ELF-1 (cell line): ENCODE results near the gene CAPS2.

Source experiments
- DNase-seq: peaks from one replicate; pipeline ENCODE4 v3.0.0-alpha.2; 2016; ENCODE audit warnings: low read depth, low spot score

The CAPS2 gene

DNA sequence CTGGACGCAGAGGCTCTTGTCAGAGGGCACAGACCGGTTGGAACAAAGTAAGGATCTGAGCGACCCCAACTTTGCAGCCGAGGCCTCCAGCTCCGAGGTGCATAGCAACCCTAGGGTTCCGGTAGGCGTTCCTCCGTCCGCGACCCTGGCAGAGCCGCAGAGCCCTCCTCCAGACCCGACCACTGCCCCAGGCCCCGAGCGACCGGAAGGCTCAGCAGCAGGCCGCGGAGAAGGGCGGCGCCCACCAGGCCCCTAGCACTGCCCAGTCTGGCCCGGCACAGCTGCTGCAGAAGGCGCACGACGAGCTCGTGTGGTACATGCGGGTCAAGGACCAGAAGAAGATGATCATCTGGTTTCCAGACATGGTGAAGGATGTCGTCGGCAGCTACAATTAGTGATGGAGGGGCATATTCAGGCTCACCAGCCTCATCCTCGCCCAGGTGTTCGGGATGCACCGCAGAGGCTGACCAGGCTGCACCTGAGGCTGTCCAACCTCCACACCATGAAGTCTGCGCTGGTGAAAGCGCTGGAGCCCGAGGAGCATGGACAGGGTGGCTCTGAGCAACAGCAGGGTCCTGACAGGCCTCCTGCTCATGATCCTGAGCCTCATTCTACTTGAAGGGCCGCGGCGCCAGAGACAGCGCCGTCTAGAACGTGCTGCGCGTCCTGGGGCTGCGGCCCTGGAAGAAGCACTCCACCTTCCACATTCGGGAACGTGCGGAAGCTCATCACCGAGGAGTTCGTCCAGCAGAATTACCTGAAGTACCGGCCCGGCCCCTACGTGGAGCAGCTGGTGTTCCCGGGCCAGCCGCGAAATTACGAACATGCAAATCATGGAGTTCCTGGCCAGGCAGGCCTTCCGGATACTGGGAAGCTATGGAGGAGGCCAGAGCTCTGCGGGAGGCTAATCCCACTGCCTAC is 24.5 kb downstream of the CAPS2 start:
- DNase-seq: no peak

- DNase-seq: no peak
These were observed 27.3 kb downstream of the CAPS2 start for GRCh38 chr12:75302781-75303180.

DNA sequence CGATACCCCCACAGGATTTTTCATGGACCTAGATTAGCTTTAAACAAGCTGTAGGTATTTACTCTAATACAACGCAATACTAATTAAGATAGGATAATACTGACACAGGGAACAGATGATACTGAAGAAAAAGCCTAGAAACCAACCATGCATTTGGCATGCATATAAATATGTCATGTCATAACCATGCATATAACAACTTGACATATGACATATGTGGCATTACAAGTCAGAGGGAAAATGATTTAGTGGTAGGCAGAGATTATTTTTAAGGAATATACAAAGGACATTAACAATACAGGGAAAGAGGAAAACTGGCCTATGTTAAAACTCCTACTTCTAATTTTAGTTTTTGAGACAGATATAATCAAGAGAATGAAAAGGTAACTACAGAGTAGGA is 27.9 kb downstream of the CAPS2 start:
- DNase-seq: no peak

DNA sequence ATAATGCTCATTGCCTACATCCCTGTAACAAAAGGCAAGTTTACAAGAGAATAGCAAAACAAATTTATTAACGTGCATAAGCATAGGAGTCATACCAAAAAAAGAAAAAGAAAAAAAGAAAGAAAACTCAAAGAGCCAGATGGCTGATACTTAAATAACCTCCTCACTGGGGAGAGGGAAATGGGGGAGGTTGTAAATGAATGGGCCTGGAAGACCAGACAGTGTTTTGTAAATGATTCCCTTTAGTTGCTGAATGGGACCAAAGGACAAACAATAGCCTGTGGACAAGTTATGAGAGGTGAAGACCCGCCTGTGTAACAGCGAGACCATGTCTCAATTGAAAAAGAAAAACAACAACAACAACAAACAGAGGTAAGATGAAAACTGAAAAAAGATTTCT is 35.3 kb downstream of the CAPS2 start:
- DNase-seq: no peak

- DNase-seq: no peak
These were observed 35.8 kb downstream of the CAPS2 start for GRCh38 chr12:75294336-75294735.

DNA sequence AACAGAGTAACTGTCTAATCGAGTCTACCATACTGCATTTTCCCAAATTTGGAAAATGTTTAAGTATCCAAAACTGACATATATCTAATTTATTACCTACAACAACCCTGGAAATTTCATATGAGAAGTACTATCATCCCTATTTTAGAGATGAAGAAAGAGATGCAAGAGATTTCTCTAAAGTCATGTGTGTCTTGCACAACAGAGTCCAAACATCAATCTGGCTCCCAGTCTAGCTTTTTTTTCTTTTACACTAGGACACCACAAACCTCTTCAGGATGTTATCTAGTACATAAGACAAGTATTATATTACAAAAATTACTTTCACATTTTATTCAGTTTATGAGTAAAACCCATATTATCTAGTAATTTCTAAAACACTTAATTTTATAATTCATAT is 39.1 kb downstream of the CAPS2 start:
- no peak for DNase-seq

GRCh38 chr12:75289753-75290152 is 40.4 kb downstream of the CAPS2 start:
- DNase-seq: no peak

GRCh38 chr12:75288860-75289259 is 41.3 kb downstream of the CAPS2 start:
- DNase-seq: no peak

- DNase-seq: no peak
These were observed 54.4 kb downstream of the CAPS2 start for GRCh38 chr12:75275702-75276101.

DNA sequence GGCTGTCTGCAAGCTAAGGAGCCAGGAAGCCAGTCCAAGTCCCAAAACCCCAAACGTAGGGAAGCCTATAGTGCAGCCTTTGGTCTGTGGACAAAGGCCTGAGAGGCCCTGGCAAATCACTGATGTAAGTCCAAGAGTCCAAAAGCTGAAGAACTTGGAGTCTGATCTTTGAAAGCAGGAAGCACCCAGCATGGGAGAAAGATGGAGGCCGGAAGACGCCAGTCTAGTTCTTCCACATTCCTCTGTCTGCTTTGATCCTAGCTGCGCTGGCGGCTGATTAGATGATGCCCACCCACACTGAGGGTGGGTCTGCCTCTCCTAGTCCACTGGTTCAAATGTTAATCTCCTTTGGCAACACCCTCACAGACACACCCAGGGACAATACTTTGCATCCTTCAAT is 58.5 kb downstream of the CAPS2 start:
- DNase-seq: peak; percentile 32

DNA sequence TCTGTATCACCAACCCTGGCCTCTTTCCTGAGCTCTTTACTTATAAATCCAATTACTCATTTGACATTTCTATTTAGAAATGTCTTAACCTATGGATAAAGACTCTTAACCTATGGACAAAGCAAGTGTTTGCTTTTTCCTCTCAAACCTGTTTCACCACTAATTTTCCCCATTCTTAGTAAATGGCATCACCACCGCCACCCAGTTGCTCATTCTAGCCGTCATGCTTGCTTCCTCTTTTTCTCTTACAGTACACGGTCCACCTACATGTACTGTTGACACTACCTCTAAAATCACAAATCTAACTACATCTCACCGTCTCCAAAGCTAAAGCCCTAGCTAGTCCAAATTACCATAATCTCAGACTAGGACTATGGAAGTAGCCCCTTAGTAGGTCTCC is 60.0 kb downstream of the CAPS2 start:
- DNase-seq: no peak

DNA sequence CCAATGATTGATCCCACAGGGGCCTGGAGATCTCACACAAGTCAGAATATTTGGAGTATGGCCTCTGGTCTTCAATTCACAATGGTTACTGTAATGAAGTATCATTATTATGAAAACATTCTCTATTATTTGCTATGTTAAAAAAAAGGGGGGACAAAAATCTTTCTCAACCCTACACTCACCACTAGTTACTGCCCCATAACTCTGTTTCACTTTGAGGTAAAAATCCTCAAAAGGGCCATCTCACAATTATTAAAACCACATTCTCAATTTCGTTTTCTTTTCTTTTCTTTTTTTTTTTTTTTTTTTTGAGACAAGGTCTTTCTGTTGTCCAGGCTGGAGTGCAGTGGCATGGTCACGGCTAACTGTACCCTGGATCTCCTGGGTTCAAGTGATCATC is 60.9 kb downstream of the CAPS2 start:
- no peak for DNase-seq

DNA sequence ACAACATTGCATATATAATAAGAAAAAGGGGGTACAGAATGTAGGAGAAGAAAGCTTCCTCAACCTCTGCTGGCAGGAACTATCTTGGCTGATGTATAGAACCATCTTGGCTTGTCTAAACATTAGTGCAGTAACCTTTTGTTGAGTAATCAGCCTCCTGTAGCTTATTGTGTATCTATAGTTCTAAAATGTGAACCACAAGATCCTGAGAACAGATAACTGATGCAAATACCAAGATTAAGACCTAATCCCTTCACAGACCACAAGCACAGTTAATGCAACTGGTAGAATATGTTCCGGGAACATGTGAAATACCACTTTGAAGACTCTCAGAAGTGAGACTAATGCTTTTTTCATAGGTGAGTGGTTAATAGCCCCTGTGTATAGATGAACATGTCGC is 69.8 kb downstream of the CAPS2 start:
- no peak for DNase-seq

GRCh38 chr12:75259143-75259542 is 71.0 kb downstream of the CAPS2 start:
- DNase-seq: no peak

GRCh38 chr12:75257510-75257909 is 72.6 kb downstream of the CAPS2 start:
- DNase-seq: no peak

- no peak for DNase-seq
These were observed 85.0 kb downstream of the CAPS2 start for GRCh38 chr12:75245108-75245507.

- no peak for DNase-seq
These were observed 90.1 kb downstream of the CAPS2 start for GRCh38 chr12:75239987-75240386.

DNA sequence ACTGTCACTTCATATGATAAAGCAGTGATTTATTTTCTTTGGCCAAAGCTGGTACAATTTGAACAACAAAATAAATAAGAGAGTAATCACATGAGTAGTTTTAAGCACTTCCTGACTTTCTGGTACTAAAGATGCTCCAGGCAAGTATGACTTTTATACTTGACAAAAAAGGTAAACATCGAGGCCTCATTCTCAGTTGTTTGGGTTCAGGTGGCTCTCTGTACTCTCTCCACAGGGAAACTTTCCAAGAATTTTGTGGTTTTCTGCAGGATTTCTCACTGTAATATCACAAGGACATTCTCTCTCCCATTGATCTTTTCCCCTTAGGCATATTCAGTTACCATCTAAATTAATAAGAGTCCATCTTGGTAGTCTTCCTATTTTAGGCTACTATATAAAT is 93.9 kb downstream of the CAPS2 start:
- no peak for DNase-seq

DNA sequence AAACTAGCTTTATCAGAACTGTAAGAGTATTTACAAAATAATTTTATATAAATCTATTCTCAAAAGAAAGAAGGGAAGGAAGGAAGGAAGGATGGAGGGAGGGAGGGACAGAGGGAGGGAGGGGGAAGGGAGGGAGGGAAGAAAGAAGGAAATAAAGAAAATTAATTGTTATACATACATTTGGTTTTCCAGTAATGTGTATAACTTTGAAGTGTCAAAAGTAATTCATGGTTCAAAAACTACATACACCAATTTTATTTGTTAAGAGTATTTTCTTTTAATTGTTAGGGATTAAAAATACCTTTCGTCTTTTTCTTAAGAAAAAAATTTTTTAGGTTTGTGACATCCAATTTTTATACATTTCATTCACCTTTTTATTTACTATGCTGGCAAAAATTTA is 103.0 kb downstream of the CAPS2 start:
- no peak for DNase-seq
